Measurements from ENCODE around the gene OR2T3.
"Not testable (repeated sequence)": the region's sequence is repeated elsewhere in the genome, so short reads cannot be mapped to it uniquely, and the experiment has no call there.

OR2T3 gene

GRCh38 chr1:248473051-248473450 is at the start of gene OR2T3:
Gene OR2T3, plus strand, starts transcription at chr1:248473351. Its CDS starts 0 bp downstream, at chr1:248473351.
- H3K4me3 ChIP-seq (ENCODE audit: low read length), result not testable (repeated sequence)

- H3K4me3 ChIP-seq (ENCODE audit: low read length), result not testable (repeated sequence)
These were observed 45.5 kb upstream of the OR2T3 start for GRCh38 chr1:248427526-248428191.

- not testable (repeated sequence) for H3K4me3 ChIP-seq (ENCODE audit: low read length)
These were observed 45.0 kb upstream of the OR2T3 start for GRCh38 chr1:248428192-248428533.

- H3K4me3 ChIP-seq (ENCODE audit: low read length), result not testable (repeated sequence)
These were observed 41.5 kb upstream of the OR2T3 start for GRCh38 chr1:248431683-248432082.

GRCh38 chr1:248432201-248432600 is 41.0 kb upstream of the OR2T3 start:
- H3K4me3 ChIP-seq (ENCODE audit: low read length), result not testable (repeated sequence)

GRCh38 chr1:248433811-248434415 is 39.2 kb upstream of the OR2T3 start:
- H3K4me3 ChIP-seq (ENCODE audit: low read length), result not testable (repeated sequence)

- not testable (repeated sequence) for H3K4me3 ChIP-seq (ENCODE audit: low read length)
These were observed 38.2 kb upstream of the OR2T3 start for GRCh38 chr1:248434913-248435312.

- H3K4me3 ChIP-seq (ENCODE audit: low read length), result not testable (repeated sequence)
These were observed 36.8 kb upstream of the OR2T3 start for GRCh38 chr1:248436303-248436702.

- not testable (repeated sequence) for H3K4me3 ChIP-seq (ENCODE audit: low read length)
These were observed 34.5 kb upstream of the OR2T3 start for GRCh38 chr1:248438668-248439067.

GRCh38 chr1:248439283-248439682 is 33.9 kb upstream of the OR2T3 start:
- not testable (repeated sequence) for H3K4me3 ChIP-seq (ENCODE audit: low read length)

GRCh38 chr1:248442500-248443277 is 30.5 kb upstream of the OR2T3 start:
- not testable (repeated sequence) for H3K4me3 ChIP-seq (ENCODE audit: low read length)

GRCh38 chr1:248444603-248445002 is 28.5 kb upstream of the OR2T3 start:
- not testable (repeated sequence) for H3K4me3 ChIP-seq (ENCODE audit: low read length)

- H3K4me3 ChIP-seq (ENCODE audit: low read length), result not testable (repeated sequence)
These were observed 27.8 kb upstream of the OR2T3 start, which contains the start of gene OR2T2 for GRCh38 chr1:248445399-248445798. Gene OR2T2, plus strand, starts transcription at chr1:248445637. Its CDS starts 7,161 bp downstream, at chr1:248452798.

- not testable (repeated sequence) for H3K4me3 ChIP-seq (ENCODE audit: low read length)
These were observed 24.6 kb upstream of the OR2T3 start for GRCh38 chr1:248448409-248449074.

- H3K4me3 ChIP-seq (ENCODE audit: low read length), result peak overlapping the region; percentile 53; the same call in 1 of the 2 replicates
These were observed 23.2 kb upstream of the OR2T3 start for GRCh38 chr1:248449821-248450465.

- not testable (repeated sequence) for H3K4me3 ChIP-seq (ENCODE audit: low read length)
These were observed 22.5 kb upstream of the OR2T3 start for GRCh38 chr1:248450466-248451145.

- H3K4me3 ChIP-seq (ENCODE audit: low read length), result not testable (repeated sequence)
These were observed 19.5 kb upstream of the OR2T3 start for GRCh38 chr1:248453619-248454018.

- H3K4me3 ChIP-seq (ENCODE audit: low read length), result not testable (repeated sequence)
These were observed 18.1 kb upstream of the OR2T3 start for GRCh38 chr1:248455045-248455444.

GRCh38 chr1:248456635-248457034 is 16.5 kb upstream of the OR2T3 start:
- not testable (repeated sequence) for H3K4me3 ChIP-seq (ENCODE audit: low read length)

GRCh38 chr1:248459117-248459516 is 14.0 kb upstream of the OR2T3 start:
- H3K4me3 ChIP-seq (ENCODE audit: low read length), result not testable (repeated sequence)

Data from GM08714 (cell line).